K562 (cell line): ENCODE results near the gene CD6. TPM values are rescaled to one million over a fixed set of nuclear protein-coding genes. Genes with fewer than 3 reads are reported as not detected.

Experiments used
- ATAC-seq: fragments of 200-7000 bp; cut with Tn5 transposase; 3 replicates; pipeline ENCODE4 v1.9.1; 2020; ENCODE audit warnings: moderate library complexity
- BruUV-seq: library from RNA; stranded (reverse); fragments of 400-500 nt; replicated peaks from 2 replicates; lab custom pipeline; 2021; lab: Mats Ljungman, UMichigan
- CTCF ChIA-PET: fragments of 300-600 bp; formaldehyde crosslinking; extraction: SDS; loops from one replicate; lab custom pipeline; 2021; ENCODE audit warnings: low intra/inter-chr PET ratio; lab: Yijun Ruan, JAX
- POLR2A ChIA-PET: fragments of 300-600, 350-650 bp; sonication (Branson Sonifier 250); formaldehyde crosslinking; extraction: SDS; loops from one replicate; lab custom pipeline; 2021; ENCODE audit warnings: antibody characterized with exemption, inconsistent platforms; lab: Yijun Ruan, JAX
- DNase-seq, 4 experiments: peaks; one replicate each; pipeline versions ENCODE4 v3.0.0 to v3.0.0-alpha.2; 2011 to 2018; ENCODE audit warnings: low spot score in 3 of 4, mixed read lengths in 3 of 4; ENCODE audit errors: extremely low read depth in 1 of 4
- FAIRE-seq: peaks from 2 replicates; lab custom pipeline; 2011; peaks lifted over from hg19 to GRCh38; lab: Jason Lieb, UNC
- H2AFZ ChIP-seq: 2 replicates; pipeline ENCODE4 v1.6.0; 2011; ENCODE audit warnings: low read depth, low read length, control low read depth, inconsistent platforms
- H3K27ac ChIP-seq: fragments of 200-600 bp; 3 replicates; pipeline ENCODE4 v1.8.0; 2011; ENCODE audit warnings: low read depth, mild to moderate bottlenecking, control low read depth, inconsistent platforms, low read length, moderate library complexity, mixed read lengths; ENCODE audit errors: extremely low read depth
- H3K27me3 ChIP-seq, 2 experiments: fragments of 300-600 bp in 1 of 2; 2 replicates in 1 of 2; 3 replicates in 1 of 2; pipeline versions ENCODE4 v1.6.0 to v1.8.0; 2011; ENCODE audit warnings: inconsistent platforms in 2 of 2, low read length in 2 of 2, mild to moderate bottlenecking in 1 of 2, mixed read lengths in 1 of 2, moderate library complexity in 1 of 2; ENCODE audit not compliant: control insufficient read depth in 2 of 2, insufficient read depth in 2 of 2
- H3K36me3 ChIP-seq: fragments of 300-600 bp; 3 replicates; pipeline ENCODE4 v1.8.0; 2011; ENCODE audit warnings: mild to moderate bottlenecking, low read length, inconsistent platforms; ENCODE audit not compliant: control insufficient read depth, insufficient read depth
- H3K4me1 ChIP-seq, 2 experiments: fragments of 200-600 bp in 1 of 2; replicated peaks in 1 of 2; 2 replicates in 1 of 2; 3 replicates in 1 of 2; pipeline versions ENCODE4 v1.5.1 to v1.8.0; 2011; ENCODE audit warnings: inconsistent platforms in 2 of 2, low read length in 2 of 2, mild to moderate bottlenecking in 1 of 2, mixed read lengths in 1 of 2, moderate library complexity in 1 of 2; ENCODE audit not compliant: control insufficient read depth in 2 of 2, insufficient read depth in 2 of 2
- H3K4me2 ChIP-seq: 2 replicates; pipeline ENCODE4 v1.6.1; 2011; ENCODE audit warnings: low read length, control low read depth, inconsistent platforms, mixed read lengths; ENCODE audit not compliant: insufficient read depth
- H3K4me3 ChIP-seq: fragments of 200-600 bp; sonication (generic), shearing (Covaris generic); 2 replicates; pipeline ENCODE4 v1.5.1; 2016; ENCODE audit warnings: control low read depth, inconsistent platforms
- H3K79me2 ChIP-seq: fragments of 200-600 bp; 3 replicates; pipeline ENCODE4 v1.8.0; 2011; ENCODE audit warnings: low read length, inconsistent platforms; ENCODE audit not compliant: control insufficient read depth, insufficient read depth
- H3K9ac ChIP-seq, 2 experiments: 2 replicates each; pipeline versions ENCODE4 v1.6.0 to v1.6.1; 2011; ENCODE audit warnings: low read depth in 2 of 2, low read length in 2 of 2, control low read depth in 1 of 2, inconsistent platforms in 1 of 2, mild to moderate bottlenecking in 1 of 2, mixed read lengths in 1 of 2; ENCODE audit not compliant: insufficient read depth in 1 of 2
- H3K9me1 ChIP-seq: one replicate; pipeline ENCODE4 v1.6.0; 2011; ENCODE audit warnings: inconsistent platforms, mild to moderate bottlenecking, low read length, moderate library complexity; ENCODE audit not compliant: control insufficient read depth, insufficient read depth
- H3K9me3 ChIP-seq: replicated peaks from 2 replicates; pipeline ENCODE4 v1.5.1; 2011; ENCODE audit warnings: low read depth, low read length, inconsistent platforms; ENCODE audit not compliant: control insufficient read depth, insufficient read depth
- H4K20me1 ChIP-seq: replicated peaks from 2 replicates; pipeline ENCODE4 v1.6.1; 2011; ENCODE audit warnings: low read length, inconsistent platforms, mixed read lengths; ENCODE audit not compliant: control insufficient read depth, insufficient read depth
- ARHGAP35 ChIP-seq: fragments of 450-650 bp; IDR thresholded peaks from 2 replicates; pipeline ENCODE4 v1.6.1; 2018; ENCODE audit not compliant: partially characterized antibody
- CEBPG ChIP-seq, 3 experiments: fragments of 200-800 bp in 1 of 3; sonication (Bioruptor generic) in 1 of 3; sonication (generic) in 1 of 3; formaldehyde crosslinking in 1 of 3; IDR thresholded peaks in 2 of 3; conservative IDR thresholded peaks in 1 of 3; 2 replicates each; pipeline versions ENCODE4 v1.6.1 to v1.8.0; 2016 to 2022; ENCODE audit warnings: missing compliant biosample characterization in 2 of 3, missing genetic modification characterization in 2 of 3, mild to moderate bottlenecking in 1 of 3, missing genetic modification reagents in 1 of 3
- CREB1 ChIP-seq, 2 experiments: sonication (generic) in 1 of 2; formaldehyde crosslinking in 1 of 2; IDR thresholded peaks; 2 replicates each; pipeline versions ENCODE4 v1.6.1 to v1.8.0; 2012 to 2022; ENCODE audit warnings: inconsistent platforms in 1 of 2, mild to moderate bottlenecking in 1 of 2, missing genetic modification reagents in 1 of 2, moderate library complexity in 1 of 2
- FOSL1 ChIP-seq: fragments of 200-800 bp; sonication (Bioruptor generic); conservative IDR thresholded peaks from 2 replicates; pipeline ENCODE4 v1.6.1; 2016; ENCODE audit warnings: missing genetic modification characterization, missing compliant biosample characterization
- HEY1 ChIP-seq: fragments of 250-450 bp; sonication (Bioruptor Pico); IDR thresholded peaks from 2 replicates; pipeline ENCODE4 v1.5.0; 2020; ENCODE audit warnings: mild to moderate bottlenecking, moderate library complexity, borderline replicate concordance
- ILK ChIP-seq: fragments of 450-650 bp; IDR thresholded peaks from 2 replicates; pipeline ENCODE4 v1.6.1; 2016; ENCODE audit warnings: missing genetic modification characterization, low read depth, mild to moderate bottlenecking, missing compliant biosample characterization, moderate library complexity, borderline replicate concordance
- JUNB ChIP-seq: fragments of 450-650 bp; formaldehyde crosslinking; conservative IDR thresholded peaks from 2 replicates; pipeline ENCODE4 v1.4.0; 2020; ENCODE audit warnings: mild to moderate bottlenecking
- JUND ChIP-seq, 2 experiments: IDR thresholded peaks; 2 replicates in 1 of 2; 3 replicates in 1 of 2; pipeline ENCODE4 v1.6.1; 2011; ENCODE audit warnings: borderline replicate concordance in 2 of 2, low read depth in 2 of 2, low read length in 2 of 2, improper control_type of control experiment in 1 of 2, missing biosample characterization in 1 of 2, missing genetic modification characterization in 1 of 2, missing genetic modification reagents in 1 of 2
- SPI1 ChIP-seq: IDR thresholded peaks from 2 replicates; pipeline ENCODE4 v1.6.1; 2011; ENCODE audit warnings: low read depth, low read length, control low read depth, borderline replicate concordance
- WGBS: fragments of 100-300 bp; shearing (Covaris generic); methylation state at CpG from one replicate; pipeline ENCODE4 v1.1.6; 2016; ENCODE audit warnings: low coverage, mixed read lengths; ENCODE audit not compliant: insufficient coverage; ENCODE audit errors: missing lambda C conversion rate; 5-methylcytosine and 5-hydroxymethylcytosine counted together
- in situ Hi-C: fragments of 300-500 bp; cut with MboI; formaldehyde crosslinking; loops from 4 replicates; pipeline ENCODE4 v1.15.0; 2018; ENCODE audit warnings: inconsistent platforms, mixed read lengths
- intact Hi-C: fragments of 100-400 bp; cut with micrococcal nuclease; formaldehyde crosslinking; loops from 2 replicates; pipeline ENCODE4 v1.14.2; 2022
- polyA plus RNA-seq, 8 experiments: library from polyadenylated mRNA; depleted of rRNA in 4 of 8; stranded (reverse) in 5 of 8; unstranded in 3 of 8; fragments of >200 nt; fragmentation: Nextera tagmentation in 2 of 8; fragmentation: Illumina TruSeq in 1 of 8; extraction: Ambion mirVana in 2 of 8; extraction: Trizol in 1 of 8; gene quantifications; 2 replicates each; pipeline versions ENCODE4 v1.2.1 to v1.2.3, GENCODE V29; 2011 to 2014; ENCODE audit warnings: inconsistent platforms in 1 of 8, missing spikeins in 1 of 8
- total RNA-seq, 7 experiments: library from RNA; depleted of rRNA in 6 of 7; stranded (reverse); fragments of >200 nt in 6 of 7; fragmentation: Illumina TruSeq in 2 of 7; extraction: Trizol in 2 of 7; gene quantifications; 2 replicates each; pipeline versions ENCODE4 v1.2.1 to v1.2.3, GENCODE V29; 2011 to 2021; ENCODE audit warnings: low replicate concordance in 1 of 7
- TF ChIP-seq, protein P1 (sequence below): fragments of 200-800 bp; sonication (Bioruptor generic); IDR thresholded peaks from 2 replicates; pipeline ENCODE4 v1.6.1; 2017; ENCODE audit warnings: missing genetic modification characterization, missing compliant biosample characterization
- TF ChIP-seq, protein P2 (sequence below), 2 experiments: fragments of 450-650 bp in 1 of 2; sonication (generic) in 1 of 2; formaldehyde crosslinking in 1 of 2; IDR thresholded peaks in 1 of 2; conservative IDR thresholded peaks in 1 of 2; 2 replicates each; pipeline versions ENCODE4 v1.6.1 to v1.8.1; 2016 to 2023; ENCODE audit warnings: mild to moderate bottlenecking in 2 of 2, moderate library complexity in 2 of 2, inconsistent platforms in 1 of 2, missing genetic modification reagents in 1 of 2

Gene CD6
- total and polyA plus RNA-seq, 9 of the 15 experiments (the other 6 are each of a cell fraction or from before 2014, with no cell fraction given), result 0.84 TPM; not detected in 8

DNA sequence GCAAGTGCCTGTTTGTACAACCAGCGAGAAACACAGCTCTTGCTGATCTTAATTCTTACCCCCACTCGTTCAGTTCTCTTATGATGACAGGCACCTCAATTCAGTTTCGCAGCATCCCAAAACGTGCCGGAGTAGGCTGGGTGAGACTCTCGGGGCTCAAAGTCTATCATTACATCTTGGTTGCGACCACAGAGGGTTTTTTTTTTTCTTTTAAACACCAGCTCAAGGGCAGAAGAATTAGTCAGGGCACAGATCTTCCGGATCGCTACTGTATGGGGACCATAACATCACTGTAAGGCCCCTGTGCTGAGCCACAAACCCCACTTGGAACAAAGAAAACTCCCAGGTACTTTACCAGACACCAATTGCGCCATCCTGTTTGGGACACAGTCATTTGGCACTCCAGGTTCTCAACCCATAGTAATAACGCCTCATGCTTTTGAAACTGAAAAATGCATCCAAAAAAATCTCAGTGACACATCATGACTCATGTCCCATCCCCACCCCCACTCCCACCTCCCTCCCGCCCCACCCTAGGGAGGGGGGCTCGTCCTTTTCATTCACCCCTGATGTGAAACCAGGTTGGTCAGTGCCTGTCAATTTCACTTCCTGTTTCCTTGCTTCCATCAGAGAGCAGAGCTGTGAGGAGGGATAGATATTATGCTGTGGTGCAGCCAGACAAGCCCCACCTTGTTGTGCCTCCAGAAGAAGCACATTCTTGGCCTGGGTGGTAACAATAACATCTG lies 89.8 kb downstream of the CD6 start:
- intact Hi-C loops, result no loop called here
- no peaks in the 10 kb centered on the region for H3K79me2 ChIP-seq
- ChIA-PET POLR2A (interaction anchor here (0.7 kb wide), 1 partner anchor 27 kb away, joined by 3 read pairs; no protein-coding TSS in a partner anchor), CTCF (no interaction called here)
- no peaks in the 10 kb centered on the region for H3K4me1 ChIP-seq
- in situ Hi-C loops, result no loop called here
- no peaks in the 10 kb centered on the region for H3K36me3 ChIP-seq
- TF ChIP-seq ARHGAP35 (no peak), CEBPG (CRISPR knock-in tag; IDR thresholded peaks at IDR 0.05) (no peak), CEBPG (tag; conservative IDR thresholded peaks at IDR 0.05 in 1 of 2, IDR thresholded peaks at IDR 0.05 in 1 of 2) (peak in 1 of 2 experiments; percentile 64; a peak in 2 of 4 replicates), ILK (tag) (no peak), CREB1 (IDR thresholded peaks at IDR 0.05) (no peak), CREB1 (CRISPR knock-in tag; IDR thresholded peaks at IDR 0.05) (no peak), JUNB (CRISPR knock-in tag) (no peak), SPI1 (peak; percentile 85), FOSL1 (peak; percentile 78), HEY1 (CRISPR knock-in tag) (no peak), JUND (IDR thresholded peaks at IDR 0.05; ENCODE audit: borderline replicate concordance, low read depth, low read length) (0 out of 2 replicates have a peak, but pooled peaks have one; percentile 19), JUND (tag; IDR thresholded peaks at IDR 0.05; ENCODE audit: borderline replicate concordance, low read depth, low read length) (no peak)
- TF ChIP-seq, protein P1, sequence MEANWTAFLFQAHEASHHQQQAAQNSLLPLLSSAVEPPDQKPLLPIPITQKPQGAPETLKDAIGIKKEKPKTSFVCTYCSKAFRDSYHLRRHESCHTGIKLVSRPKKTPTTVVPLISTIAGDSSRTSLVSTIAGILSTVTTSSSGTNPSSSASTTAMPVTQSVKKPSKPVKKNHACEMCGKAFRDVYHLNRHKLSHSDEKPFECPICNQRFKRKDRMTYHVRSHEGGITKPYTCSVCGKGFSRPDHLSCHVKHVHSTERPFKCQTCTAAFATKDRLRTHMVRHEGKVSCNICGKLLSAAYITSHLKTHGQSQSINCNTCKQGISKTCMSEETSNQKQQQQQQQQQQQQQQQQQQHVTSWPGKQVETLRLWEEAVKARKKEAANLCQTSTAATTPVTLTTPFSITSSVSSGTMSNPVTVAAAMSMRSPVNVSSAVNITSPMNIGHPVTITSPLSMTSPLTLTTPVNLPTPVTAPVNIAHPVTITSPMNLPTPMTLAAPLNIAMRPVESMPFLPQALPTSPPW (CRISPR knock-in tag), result peak; percentile 69
- TF ChIP-seq, protein P2, sequence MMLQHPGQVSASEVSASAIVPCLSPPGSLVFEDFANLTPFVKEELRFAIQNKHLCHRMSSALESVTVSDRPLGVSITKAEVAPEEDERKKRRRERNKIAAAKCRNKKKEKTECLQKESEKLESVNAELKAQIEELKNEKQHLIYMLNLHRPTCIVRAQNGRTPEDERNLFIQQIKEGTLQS (IDR thresholded peaks at IDR 0.05), result peak; percentile 23
- TF ChIP-seq, protein P2 (CRISPR knock-in tag; conservative IDR thresholded peaks at IDR 0.05), result no peak
- 6% methylated on average over 12 of the region's 13 CpGs for WGBS
- no peak for ATAC-seq
- no TSS peak for BruUV-seq
- H3K4me3 ChIP-seq, result no peak overlapping the region
- no peak for FAIRE-seq
- H2AFZ ChIP-seq, result no peak overlapping the region
- H3K9me1 ChIP-seq, result no peaks in the 10 kb centered on the region
- no peak overlapping the region for H3K9ac ChIP-seq
- H4K20me1 ChIP-seq, result no peaks in the 10 kb centered on the region
- H3K4me2 ChIP-seq, result no peak overlapping the region
- H3K27ac ChIP-seq, result no peak overlapping the region
- peak in 1 of 4 experiments; percentile 18 for DNase-seq
- peaks cover 57 to 74% of the 10 kb centered on the region in 2 experiments for H3K27me3 ChIP-seq
- no peaks in the 10 kb centered on the region for H3K9me3 ChIP-seq
